GM12878 (cell line): ENCODE data around the gene VEZF1. TPM values are rescaled to one million over a fixed set of nuclear protein-coding genes. Genes with fewer than 3 reads are reported as not detected.

Source experiments
- ATAC-seq: fragments of 200-7000 bp; cut with Tn5 transposase; 3 replicates; pipeline ENCODE4 v1.9.1; 2020; ENCODE audit warnings: mild to moderate bottlenecking, moderate library complexity
- BruUV-seq: library from RNA; stranded (reverse); fragments of 400-500 nt; replicated peaks from 2 replicates; lab custom pipeline; 2021; lab: Mats Ljungman, UMichigan
- CTCF ChIA-PET: fragments of 300-600 bp; sonication (Branson Sonifier 250); formaldehyde crosslinking; extraction: SDS; loops from one replicate; lab custom pipeline; 2021; ENCODE audit warnings: inconsistent platforms; lab: Yijun Ruan, JAX
- POLR2A ChIA-PET: fragments of 350-600 bp; formaldehyde crosslinking; extraction: SDS; loops from one replicate; lab custom pipeline; 2021; ENCODE audit warnings: inconsistent platforms; lab: Charles Lee
- RAD21 ChIA-PET: fragments of 300-600 bp; sonication (Branson Sonifier 250); formaldehyde crosslinking; loops from one replicate; lab custom pipeline; 2023; ENCODE audit warnings: antibody characterized with exemption; ENCODE audit not compliant: unreplicated experiment; lab: Charles Lee
- SMC1A ChIA-PET: fragments of 300-600 bp; sonication (Branson Sonifier 250); formaldehyde crosslinking; loops from one replicate; lab custom pipeline; 2023; ENCODE audit not compliant: unreplicated experiment, uncharacterized antibody; lab: Charles Lee
- DNase-seq: peaks from one replicate; pipeline ENCODE4 v3.0.0-alpha.2; 2011; ENCODE audit warnings: low read depth, low spot score
- FAIRE-seq: peaks from 3 replicates; lab custom pipeline; 2011; peaks lifted over from hg19 to GRCh38; lab: Jason Lieb, UNC
- H2AFZ ChIP-seq: 2 replicates; pipeline ENCODE4 v1.6.0; 2011; ENCODE audit warnings: low read depth, low read length, control low read depth; ENCODE audit not compliant: control insufficient read depth
- H3K27ac ChIP-seq: 2 replicates; pipeline ENCODE4 v1.5.1; 2011; ENCODE audit warnings: control low read depth; ENCODE audit not compliant: control insufficient read depth, insufficient read depth
- H3K27me3 ChIP-seq, 2 experiments: replicated peaks in 1 of 2; 2 replicates each; pipeline versions ENCODE4 v1.6.0 to v1.6.1; 2011; ENCODE audit warnings: low read length in 1 of 2; ENCODE audit not compliant: control insufficient read depth in 2 of 2, insufficient read depth in 2 of 2
- H3K36me3 ChIP-seq, 2 experiments: 2 replicates each; pipeline ENCODE4 v1.5.1; 2011; ENCODE audit warnings: low read length in 1 of 2; ENCODE audit not compliant: control insufficient read depth in 2 of 2, insufficient read depth in 2 of 2
- H3K4me1 ChIP-seq: 2 replicates; pipeline ENCODE4 v1.6.1; 2011; ENCODE audit warnings: mild to moderate bottlenecking, low read length, moderate library complexity, mixed read lengths; ENCODE audit not compliant: control insufficient read depth, insufficient read depth
- H3K4me2 ChIP-seq: 2 replicates; pipeline ENCODE4 v1.6.0; 2011; ENCODE audit warnings: control low read depth; ENCODE audit not compliant: control insufficient read depth, insufficient read depth
- H3K4me3 ChIP-seq: fragments of 200-600 bp; sonication (generic); 2 replicates; pipeline ENCODE4 v1.5.1; 2016
- H3K79me2 ChIP-seq: 2 replicates; pipeline ENCODE4 v1.6.0; 2011; ENCODE audit warnings: low read length; ENCODE audit not compliant: control insufficient read depth, insufficient read depth
- H3K9ac ChIP-seq: 2 replicates; pipeline ENCODE4 v1.8.0; 2011; ENCODE audit warnings: low read length, control low read depth, mixed read lengths; ENCODE audit not compliant: control insufficient read depth, insufficient read depth
- H3K9me3 ChIP-seq: replicated peaks from 3 replicates; pipeline ENCODE4 v1.5.1; 2011; ENCODE audit warnings: mild to moderate bottlenecking, low read length; ENCODE audit not compliant: control insufficient read depth, insufficient read depth
- H4K20me1 ChIP-seq: 2 replicates; pipeline ENCODE4 v1.6.0; 2011; ENCODE audit not compliant: control insufficient read depth, insufficient read depth
- ATF2 ChIP-seq: IDR thresholded peaks from 2 replicates; pipeline ENCODE4 v1.6.1; 2012; ENCODE audit warnings: low read length, inconsistent platforms
- BACH1 ChIP-seq: fragments of 450-650 bp; IDR thresholded peaks from 2 replicates; pipeline ENCODE4 v1.6.1; 2017; ENCODE audit warnings: mild to moderate bottlenecking, borderline replicate concordance
- BRCA1 ChIP-seq: IDR thresholded peaks from 2 replicates; pipeline ENCODE4 v1.6.1; 2011; ENCODE audit warnings: low read depth, low read length, improper control_type of control experiment
- CBX3 ChIP-seq: fragments of 200-600 bp; sonication (generic); IDR thresholded peaks from 2 replicates; pipeline ENCODE4 v1.6.1; 2016; ENCODE audit warnings: low read depth, borderline replicate concordance
- EP300 ChIP-seq, 2 experiments: fragments of 150-350 bp in 1 of 2; IDR thresholded peaks; 2 replicates each; pipeline ENCODE4 v1.6.1; 2011 to 2012; ENCODE audit warnings: low read depth in 2 of 2, low read length in 2 of 2, borderline replicate concordance in 1 of 2, improper control_type of control experiment in 1 of 2, inconsistent platforms in 1 of 2; ENCODE audit not compliant: control insufficient read depth in 1 of 2
- FOS ChIP-seq: IDR thresholded peaks from 3 replicates; pipeline ENCODE4 v1.6.1; 2011; ENCODE audit warnings: borderline replicate concordance; ENCODE audit not compliant: insufficient read length; ENCODE audit errors: extremely low read depth
- FOXM1 ChIP-seq: IDR thresholded peaks from 2 replicates; pipeline ENCODE4 v1.6.1; 2012; ENCODE audit warnings: low read depth, mild to moderate bottlenecking, inconsistent platforms, low read length, moderate library complexity
- HDAC2 ChIP-seq: fragments of 200-600 bp; sonication (generic); IDR thresholded peaks from 2 replicates; pipeline ENCODE4 v1.6.1; 2017
- JUND ChIP-seq: IDR thresholded peaks from 2 replicates; pipeline ENCODE4 v1.6.1; 2012; ENCODE audit warnings: low read depth, mild to moderate bottlenecking, low read length, improper control_type of control experiment, moderate library complexity
- MXI1 ChIP-seq: fragments of 150-350 bp; IDR thresholded peaks from 2 replicates; pipeline ENCODE4 v1.6.1; 2011; ENCODE audit warnings: low read depth, mild to moderate bottlenecking, inconsistent platforms, low read length, improper control_type of control experiment
- NBN ChIP-seq: fragments of 450-650 bp; IDR thresholded peaks from 2 replicates; pipeline ENCODE4 v1.6.1; 2016
- NFYA ChIP-seq: IDR thresholded peaks from 2 replicates; pipeline ENCODE4 v1.6.1; 2011; ENCODE audit warnings: low read depth, mild to moderate bottlenecking, low read length, improper control_type of control experiment, borderline replicate concordance
- NFYB ChIP-seq: IDR thresholded peaks from 2 replicates; pipeline ENCODE4 v1.6.1; 2011; ENCODE audit warnings: low read depth, mild to moderate bottlenecking, low read length, improper control_type of control experiment, moderate library complexity; ENCODE audit not compliant: insufficient read depth
- NR2C2 ChIP-seq: IDR thresholded peaks from 2 replicates; pipeline ENCODE4 v1.6.1; 2011; ENCODE audit warnings: borderline replicate concordance, low read depth; ENCODE audit not compliant: control insufficient read depth, insufficient read length
- PML ChIP-seq: IDR thresholded peaks from 2 replicates; pipeline ENCODE4 v1.6.1; 2012; ENCODE audit warnings: low read length, inconsistent platforms
- POLR2A ChIP-seq: IDR thresholded peaks from 2 replicates; pipeline ENCODE4 v1.6.1; 2011; ENCODE audit warnings: low read depth, mild to moderate bottlenecking, low read length
- SREBF1 ChIP-seq: IDR thresholded peaks from 2 replicates; pipeline ENCODE4 v1.6.1; 2012; ENCODE audit warnings: mild to moderate bottlenecking, low read length
- TBL1XR1 ChIP-seq: IDR thresholded peaks from 2 replicates; pipeline ENCODE4 v1.6.1; 2012; ENCODE audit warnings: low read depth, low read length, improper control_type of control experiment
- TCF7 ChIP-seq: IDR thresholded peaks from 2 replicates; pipeline ENCODE4 v1.6.1; 2014; ENCODE audit warnings: antibody characterized with exemption, borderline replicate concordance
- WRNIP1 ChIP-seq: IDR thresholded peaks from 2 replicates; pipeline ENCODE4 v1.6.1; 2011; ENCODE audit warnings: low read depth, low read length, improper control_type of control experiment, borderline replicate concordance
- ZNF207 ChIP-seq: fragments of 450-650 bp; IDR thresholded peaks from 2 replicates; pipeline ENCODE4 v1.6.1; 2014; ENCODE audit warnings: antibody characterized with exemption, mild to moderate bottlenecking, borderline replicate concordance
- ZSCAN29 ChIP-seq: fragments of 450-650 bp; IDR thresholded peaks from 2 replicates; pipeline ENCODE4 v1.6.1; 2017; ENCODE audit warnings: mild to moderate bottlenecking, moderate library complexity
- WGBS: methylation state at CpG from one replicate; pipeline ENCODE4 v1.1.6; 2016; ENCODE audit warnings: low lambda C conversion rate; ENCODE audit not compliant: insufficient replicate concordance, insufficient coverage; ENCODE audit errors: missing lambda C conversion rate; 5-methylcytosine and 5-hydroxymethylcytosine counted together
- in situ Hi-C: fragments of 300-500 bp; cut with MboI; formaldehyde crosslinking; loops from 9 replicates; pipeline ENCODE4 v1.14.3; 2018; ENCODE audit warnings: mixed read lengths
- intact Hi-C: fragments of 100-400 bp; cut with micrococcal nuclease; formaldehyde crosslinking; loops from one replicate; pipeline ENCODE4 v1.14.2; 2022; ENCODE audit not compliant: unreplicated experiment
- polyA plus RNA-seq, 11 experiments: library from polyadenylated mRNA; depleted of rRNA in 4 of 11; unstranded in 6 of 11; stranded (reverse) in 5 of 11; fragments of >200 nt; fragmentation: Nextera tagmentation in 4 of 11; fragmentation: Illumina TruSeq in 1 of 11; extraction: Ambion mirVana in 4 of 11; extraction: Trizol in 1 of 11; gene quantifications; 1 replicate in 1 of 11; 2 replicates in 10 of 11; pipeline versions ENCODE4 v1.2.1 to v1.2.3, GENCODE V29; 2011 to 2016; ENCODE audit warnings: inconsistent platforms in 2 of 11, missing spikeins in 2 of 11, low read depth in 1 of 11
- total RNA-seq, 4 experiments: library from RNA; depleted of rRNA in 3 of 4; stranded (reverse); fragments of >200 nt in 3 of 4; fragmentation: Illumina TruSeq in 1 of 4; extraction: Trizol in 1 of 4; gene quantifications; 2 replicates each; pipeline versions ENCODE4 v1.2.1 to v1.2.3, GENCODE V29; 2013 to 2021

VEZF1 gene
- total and polyA plus RNA-seq, 10 of the 15 experiments (the other 5 are each of a cell fraction or from before 2014, with no cell fraction given): 9.5 to 28.2 (median 20.3) TPM

- TF ChIP-seq ATF2: no peak
- TF ChIP-seq ZNF207: no peak
- TF ChIP-seq TBL1XR1: no peak
- TF ChIP-seq BACH1: no peak
- no peak for TF ChIP-seq CBX3
These were observed 31.5 kb upstream of the VEZF1 start (continued) for GRCh38 chr17:58019521-58019920.

GRCh38 chr17:58019039-58019438 is 31.0 kb upstream of the VEZF1 start:
- WGBS: 2% methylated on average over 3 of the region's 3 CpGs
- CTCF ChIA-PET: interaction anchor here (1.3 to 2.8 kb wide), 2 partner anchors 20 to 33 kb away, joined by 3 to 15 read pairs; no protein-coding TSS in a partner anchor
- ATAC-seq (no peak), FAIRE-seq (no peak)
- Histone ChIP-seq H3K4me2 (no peak overlapping the region), H3K9me3 (no peaks in the 10 kb centered on the region), H2AFZ (no peak overlapping the region), H3K27ac (no peak overlapping the region)
- in situ Hi-C loops: no loop called here
- no TSS peak for BruUV-seq
- SMC1A ChIA-PET: no interaction called here
- POLR2A ChIA-PET: no interaction called here
- no peak for TF ChIP-seq ZSCAN29
- no peak for TF ChIP-seq POLR2A
- no peak for TF ChIP-seq WRNIP1
- no peak for TF ChIP-seq FOXM1
- TF ChIP-seq EP300 (IDR thresholded peaks at IDR 0.05; ENCODE audit: borderline replicate concordance in 1 of 2, control insufficient read depth in 1 of 2, low read depth in 2 of 2, low read length in 2 of 2): no peak
- no peak for TF ChIP-seq HDAC2
- TF ChIP-seq NFYA: no peak
- no peak for TF ChIP-seq NBN
- no peak for TF ChIP-seq SREBF1
- TF ChIP-seq PML: no peak
- no peak for TF ChIP-seq FOS
- no peak for TF ChIP-seq NFYB
- TF ChIP-seq MXI1: no peak
- TF ChIP-seq TBL1XR1: no peak
- no peak for TF ChIP-seq BRCA1
- TF ChIP-seq TCF7: no peak
- TF ChIP-seq JUND: no peak
- TF ChIP-seq NR2C2: no peak
- TF ChIP-seq, all 136 proteins: peak for 0
- RAD21 ChIA-PET: no interaction called here
- no peak for DNase-seq
- Histone ChIP-seq H3K79me2 (no peaks in the 10 kb centered on the region), H3K27me3 (no peaks in the 10 kb centered on the region), H3K36me3 (no peaks in the 10 kb centered on the region), H4K20me1 (no peaks in the 10 kb centered on the region), H3K4me3 (no peak overlapping the region), H3K9ac (no peak overlapping the region), H3K4me1 (no peaks in the 10 kb centered on the region)
- intact Hi-C loops: no loop called here
